NCI-H1436 (cell line): Measurements from ENCODE around the gene PHF20.
A peak's percentile ranks its signal among the peaks of the same experiment; 100 is the strongest.
"Not testable (repeated sequence)": the region's sequence is repeated elsewhere in the genome, so short reads cannot be mapped to it uniquely, and the experiment has no call there.

Experiments used
- DNase-seq: peaks from one replicate; lab custom pipeline; 2025; lab: John Stamatoyannopoulos, UW

PHF20 gene

GRCh38 chr20:35886537-35886936 lies 114.7 kb downstream of the PHF20 start:
- DNase-seq, result no peak

GRCh38 chr20:35887393-35888064 lies 115.7 kb downstream of the PHF20 start:
- no peak for DNase-seq

- no peak for DNase-seq
These were observed 116.8 kb downstream of the PHF20 start for GRCh38 chr20:35888657-35889056.

- no peak for DNase-seq
These were observed 119.6 kb downstream of the PHF20 start for GRCh38 chr20:35891375-35891774.

- no peak for DNase-seq
These were observed 121.1 kb downstream of the PHF20 start for GRCh38 chr20:35892871-35893270.

GRCh38 chr20:35893942-35894341 lies 122.1 kb downstream of the PHF20 start:
- no peak for DNase-seq

- not testable (repeated sequence) for DNase-seq
These were observed 123.7 kb downstream of the PHF20 start for GRCh38 chr20:35895516-35895915.

- DNase-seq, result no peak
These were observed 127.2 kb downstream of the PHF20 start for GRCh38 chr20:35899064-35899463.

GRCh38 chr20:35901230-35901629 lies 129.4 kb downstream of the PHF20 start:
- DNase-seq, result not testable (repeated sequence)

GRCh38 chr20:35901678-35902544 lies 130.1 kb downstream of the PHF20 start:
- no peak for DNase-seq

- DNase-seq, result no peak
These were observed 130.7 kb downstream of the PHF20 start for GRCh38 chr20:35902545-35902941.

GRCh38 chr20:35903843-35904242 lies 132.0 kb downstream of the PHF20 start:
- DNase-seq, result no peak

- DNase-seq, result no peak
These were observed 133.3 kb downstream of the PHF20 start for GRCh38 chr20:35904982-35905663.

- peak; percentile 1 for DNase-seq
These were observed 135.3 kb downstream of the PHF20 start for GRCh38 chr20:35907017-35907701.

- no peak for DNase-seq
These were observed 136.2 kb downstream of the PHF20 start for GRCh38 chr20:35908007-35908406.

GRCh38 chr20:35909176-35909575 lies 137.4 kb downstream of the PHF20 start:
- DNase-seq, result no peak

- no peak for DNase-seq
These were observed 138.0 kb downstream of the PHF20 start for GRCh38 chr20:35909796-35910195.

GRCh38 chr20:35910254-35910653 lies 138.4 kb downstream of the PHF20 start:
- no peak for DNase-seq

GRCh38 chr20:35912881-35913280 lies 141.1 kb downstream of the PHF20 start:
- no peak for DNase-seq

- DNase-seq, result no peak
These were observed 145.3 kb downstream of the PHF20 start for GRCh38 chr20:35917077-35917476.

- DNase-seq, result no peak
These were observed 146.2 kb downstream of the PHF20 start for GRCh38 chr20:35918021-35918420.

GRCh38 chr20:35920523-35920922 lies 148.7 kb downstream of the PHF20 start:
- DNase-seq, result no peak
